ENCODE measurements around the gene PRR30.

PRR30 gene

GRCh38 chr2:27154488-27154887 is 15.3 kb upstream of the PRR30 start:
- DNase-seq (ENCODE audit: low spot score): peak; percentile 7

- peak; percentile 72 for DNase-seq (ENCODE audit: low spot score)
Observed at GRCh38 chr2:27152796-27153464, 13.7 kb upstream of the PRR30 start.

DNA sequence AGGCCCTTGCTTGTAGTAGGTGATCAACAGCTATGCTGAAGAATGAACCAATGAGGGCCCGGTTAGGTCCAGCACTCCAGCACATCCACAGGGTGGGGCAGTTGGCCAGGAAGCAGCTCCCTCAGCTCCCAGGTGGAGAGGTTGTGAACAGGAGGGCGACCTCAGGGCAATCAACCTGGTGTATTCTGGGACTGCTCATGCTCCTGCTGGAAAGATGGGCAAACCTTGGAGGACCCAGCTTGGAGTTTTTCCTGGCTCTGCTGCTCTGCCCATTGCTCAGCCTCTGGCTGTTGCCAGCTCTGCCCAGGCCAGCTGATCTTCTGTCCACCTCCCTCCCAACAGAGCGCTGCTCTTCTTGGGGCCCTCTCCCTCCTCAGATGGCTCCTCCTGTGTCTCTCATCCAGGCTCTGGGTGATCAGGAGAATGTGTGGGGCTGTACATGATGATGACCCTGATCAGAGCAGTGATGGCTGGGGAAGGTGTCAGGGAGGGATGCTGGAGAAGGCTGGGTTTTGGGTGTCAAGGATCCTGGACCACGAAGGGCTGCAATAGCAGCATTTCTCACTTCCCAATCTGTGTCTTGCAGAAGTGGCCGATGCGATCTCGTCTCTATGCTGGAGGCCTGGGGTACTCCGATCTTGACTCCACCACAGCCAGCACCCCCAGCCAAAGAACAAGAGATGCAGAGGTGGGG is 13.0 kb upstream of the PRR30 start:
- DNase-seq (ENCODE audit: low spot score): peak; percentile 11

- DNase-seq (ENCODE audit: low spot score): no peak
Observed at GRCh38 chr2:27150639-27151230, 11.5 kb upstream of the PRR30 start.

GRCh38 chr2:27149570-27150405 is 10.6 kb upstream of the PRR30 start:
- DNase-seq (ENCODE audit: low spot score): peak; percentile 7

DNA sequence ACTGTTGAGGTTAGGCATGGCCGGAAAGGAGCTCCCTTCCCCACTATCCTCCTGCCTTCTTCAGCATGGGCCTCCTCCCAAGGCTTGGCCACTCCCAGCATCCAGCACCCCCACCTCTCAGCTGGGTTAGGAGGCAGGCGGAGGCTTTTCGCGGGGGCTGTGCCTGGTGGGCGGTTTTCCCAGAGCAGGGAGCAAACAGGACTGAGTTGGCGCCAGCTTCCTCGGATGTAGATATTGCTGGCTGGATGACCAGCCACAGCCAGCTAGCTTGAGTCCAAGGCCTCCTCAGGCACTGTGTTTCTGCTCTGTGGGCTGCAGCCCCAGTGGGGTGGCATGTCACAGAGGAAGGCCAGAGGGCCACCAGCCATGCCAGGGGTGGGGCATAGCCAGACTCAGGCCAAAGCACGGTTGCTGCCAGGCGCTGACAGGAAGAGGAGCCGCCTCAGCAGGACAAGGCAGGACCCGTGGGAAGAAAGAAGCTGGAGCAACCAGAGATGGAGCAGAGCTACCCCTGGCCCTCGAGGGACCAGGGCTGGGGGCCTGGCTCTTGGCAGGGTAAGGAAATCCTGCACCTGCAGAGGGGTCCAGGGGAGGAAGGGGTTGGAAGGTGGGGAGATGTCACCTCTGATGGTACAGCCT is 9.7 kb upstream of the PRR30 start, which contains the start of gene TCF23:
Gene TCF23, plus strand, starts transcription at position 204 of the 639 bp plus-strand sequence. Its CDS starts 130 bp downstream, at position 334.
- no peak for DNase-seq (ENCODE audit: low spot score)

GRCh38 chr2:27147935-27148334 is 8.7 kb upstream of the PRR30 start:
- DNase-seq (ENCODE audit: low spot score): no peak

GRCh38 chr2:27145682-27146081 is 6.5 kb upstream of the PRR30 start:
- no peak for DNase-seq (ENCODE audit: low spot score)

DNA sequence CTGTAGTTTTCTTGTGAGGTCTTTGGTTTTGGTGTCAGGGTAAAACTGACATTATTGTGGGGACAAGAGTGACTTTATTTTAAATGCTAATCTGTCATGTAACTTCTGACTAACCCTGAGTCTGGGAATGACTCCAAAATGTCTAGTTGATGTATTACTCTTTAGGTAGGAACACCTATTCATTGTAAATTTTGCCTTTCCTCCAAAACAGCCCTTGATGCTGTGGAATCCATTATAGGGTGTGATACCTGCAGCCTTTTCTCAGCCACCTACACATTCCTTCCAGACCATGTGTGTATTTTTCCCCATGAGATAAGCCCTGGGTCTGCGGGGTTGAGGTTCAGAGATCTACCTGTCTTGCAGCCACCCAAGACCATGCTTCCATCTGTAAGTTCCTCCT is 4.1 kb upstream of the PRR30 start:
- no peak for DNase-seq (ENCODE audit: low spot score)

GRCh38 chr2:27138111-27138510 is 1.1 kb downstream of the PRR30 start:
- DNase-seq (ENCODE audit: low spot score): no peak

- DNase-seq (ENCODE audit: low spot score): no peak
Observed at GRCh38 chr2:27137322-27137935, 1.8 kb downstream of the PRR30 start.

- DNase-seq (ENCODE audit: low spot score): no peak
Observed at GRCh38 chr2:27136751-27137150, 2.5 kb downstream of the PRR30 start.

GRCh38 chr2:27135478-27135955 is 3.7 kb downstream of the PRR30 start:
- DNase-seq (ENCODE audit: low spot score): no peak

GRCh38 chr2:27134781-27135477 is 4.3 kb downstream of the PRR30 start:
- no peak for DNase-seq (ENCODE audit: low spot score)

DNA sequence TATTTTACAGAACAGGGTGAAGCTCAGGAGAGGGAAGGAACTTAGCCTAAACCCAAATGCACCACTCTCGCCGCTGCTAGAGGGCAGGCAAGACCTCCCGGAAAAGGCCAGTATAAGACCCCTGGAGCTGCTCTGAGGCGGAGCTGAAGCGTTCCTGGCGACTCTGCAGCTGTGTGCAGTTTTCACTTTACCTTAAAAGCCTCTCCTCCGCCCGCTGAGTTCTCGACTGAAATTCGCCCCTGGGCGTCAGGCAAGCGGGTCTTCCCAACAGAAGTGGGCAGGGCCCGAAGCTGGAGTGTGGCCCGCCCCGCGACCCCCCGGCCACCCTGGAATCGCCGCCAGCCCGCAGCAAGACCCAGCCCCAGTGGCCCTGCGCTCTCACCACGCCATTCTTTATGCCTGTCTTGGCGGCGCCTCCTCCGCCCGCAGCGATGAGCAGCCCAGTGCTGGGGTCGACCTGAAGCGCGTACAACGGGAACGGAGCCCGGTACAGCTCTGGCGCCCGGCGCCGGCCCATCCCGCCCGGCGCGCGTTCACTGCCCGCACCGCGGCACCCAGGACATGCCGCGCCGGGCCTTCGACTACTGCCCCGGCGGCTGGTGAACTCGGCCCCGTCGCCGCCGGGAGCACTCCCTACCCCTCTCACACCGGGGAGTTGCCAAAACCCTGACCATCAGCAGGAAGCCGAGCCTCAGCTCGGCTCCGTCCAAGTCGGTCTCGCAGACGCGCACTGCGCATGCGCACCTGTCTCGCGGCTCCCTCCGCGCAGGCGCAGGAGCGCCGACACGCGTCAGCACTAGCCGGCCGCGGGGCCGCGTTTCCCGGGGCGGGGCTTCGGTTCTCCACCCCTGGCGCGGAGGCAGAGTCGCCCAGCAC is 5.1 kb downstream of the PRR30 start, which contains the start of gene PREB:
Gene PREB, minus strand, starts transcription at position 732 of the 876 bp plus-strand sequence. Its CDS starts 215 bp downstream, at position 517.
- DNase-seq (ENCODE audit: low spot score): peak; percentile 100

DNA sequence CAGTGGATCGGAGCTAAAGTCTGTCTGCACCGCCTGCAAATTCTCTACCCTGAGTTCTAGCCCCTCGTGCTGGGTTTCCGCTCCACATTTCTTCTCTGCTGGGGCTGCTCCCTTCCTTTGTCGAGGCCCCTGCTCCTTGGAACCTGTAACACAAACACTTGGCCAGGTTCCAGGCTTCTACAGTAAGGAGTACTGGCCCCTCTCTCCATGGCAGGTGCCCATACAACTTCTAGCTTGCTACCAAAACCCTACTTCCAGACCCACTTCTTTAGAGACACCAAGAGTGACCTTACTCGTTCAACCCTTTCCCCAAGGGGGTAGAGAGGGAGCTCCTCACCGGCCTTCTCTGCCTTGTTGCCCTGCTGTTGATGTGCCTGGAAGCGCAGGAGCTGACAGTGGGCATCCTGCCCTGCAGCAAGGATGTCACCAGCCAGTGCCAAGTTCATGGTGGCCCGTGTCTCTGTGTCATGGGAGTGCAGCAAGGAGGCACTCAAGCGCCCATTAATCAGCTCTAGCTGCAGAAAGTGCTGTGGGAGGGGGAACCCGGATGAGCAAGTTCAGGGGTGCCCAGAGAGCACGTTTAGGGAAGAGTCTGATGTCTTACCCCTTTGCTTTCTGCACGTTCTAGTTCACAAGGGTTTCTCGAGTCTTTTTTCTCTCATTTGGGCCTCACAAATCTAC is 5.9 kb downstream of the PRR30 start:
- no peak for DNase-seq (ENCODE audit: low spot score)

GRCh38 chr2:27131429-27131828 is 7.8 kb downstream of the PRR30 start:
- no peak for DNase-seq (ENCODE audit: low spot score)

GRCh38 chr2:27130396-27130795 is 8.8 kb downstream of the PRR30 start:
- DNase-seq (ENCODE audit: low spot score): no peak
